Chondrocyte (in vitro differentiated cells): ENCODE measurements around the gene NUFIP2. TPM values are rescaled to one million over a fixed set of nuclear protein-coding genes. Genes with fewer than 3 reads are reported as not detected.
A peak's percentile ranks its signal among the peaks of the same experiment; 100 is the strongest.

Source experiments
- DNase-seq: peaks from one replicate; pipeline ENCODE4 v3.0.0; 2021; ENCODE audit warnings: mixed read lengths, low spot score
- H3K27ac Mint-ChIP-seq: one replicate; pipeline ENCODE4 v1.8.0; 2021; ENCODE audit warnings: mild to moderate bottlenecking, moderate library complexity, mixed read lengths; ENCODE audit not compliant: unreplicated experiment
- H3K27me3 Mint-ChIP-seq: 2 replicates; pipeline ENCODE4 v1.8.0; 2021; ENCODE audit warnings: low read depth, mixed read lengths
- H3K36me3 Mint-ChIP-seq: 2 replicates; pipeline ENCODE4 v1.8.0; 2021; ENCODE audit warnings: low read depth, mixed read lengths
- H3K4me1 Mint-ChIP-seq: 2 replicates; pipeline ENCODE4 v1.8.0; 2021; ENCODE audit warnings: low read depth, mild to moderate bottlenecking, mixed read lengths
- H3K4me3 Mint-ChIP-seq: one replicate; pipeline ENCODE4 v1.8.0; 2021; ENCODE audit warnings: mild to moderate bottlenecking, moderate library complexity, mixed read lengths; ENCODE audit not compliant: unreplicated experiment
- H3K9me3 Mint-ChIP-seq: 2 replicates; pipeline ENCODE4 v1.8.0; 2021; ENCODE audit warnings: low read depth, mixed read lengths
- total RNA-seq: library from RNA; stranded (reverse); gene quantifications from 3 replicates; pipeline ENCODE4 v1.2.1, GENCODE V29; 2021
- TF ChIP-seq, protein P1 (sequence below): fragments of 200-600 bp; sonication (generic); IDR thresholded peaks from 2 replicates; pipeline ENCODE4 v1.5.0; 2021; ENCODE audit warnings: antibody characterized with exemption, mild to moderate bottlenecking, moderate library complexity

Gene NUFIP2
- total RNA-seq, 1 donor from 2014 or later = 50.3 TPM

DNA sequence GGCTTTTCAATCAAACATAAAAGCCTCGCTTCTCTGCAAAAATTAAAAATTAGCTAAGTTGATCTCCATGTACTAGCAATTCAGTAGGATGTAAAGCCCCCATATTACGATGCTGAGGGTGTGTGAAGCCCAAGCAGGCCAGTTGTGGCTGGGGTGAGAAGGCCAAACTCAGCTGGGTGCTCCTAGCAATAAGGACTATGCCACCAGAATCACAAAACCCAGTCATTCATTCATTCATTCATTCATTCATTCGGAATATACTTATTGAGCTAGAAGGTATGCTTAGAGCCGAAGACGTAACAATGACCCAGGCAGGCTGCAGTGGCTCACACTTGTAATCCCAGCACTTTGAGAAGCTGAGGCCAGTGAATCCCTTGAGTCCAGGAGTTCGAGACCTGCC, 51.2 kb downstream of the NUFIP2 start:
- no peaks in the 10 kb centered on the region for H3K27me3 Mint-ChIP-seq
- no peaks in the 10 kb centered on the region for H3K36me3 Mint-ChIP-seq
- H3K4me1 Mint-ChIP-seq = peaks cover 28% of the 10 kb centered on the region
- no peak overlapping the region for H3K27ac Mint-ChIP-seq
- H3K4me3 Mint-ChIP-seq = no peak overlapping the region
- TF ChIP-seq, protein P1, sequence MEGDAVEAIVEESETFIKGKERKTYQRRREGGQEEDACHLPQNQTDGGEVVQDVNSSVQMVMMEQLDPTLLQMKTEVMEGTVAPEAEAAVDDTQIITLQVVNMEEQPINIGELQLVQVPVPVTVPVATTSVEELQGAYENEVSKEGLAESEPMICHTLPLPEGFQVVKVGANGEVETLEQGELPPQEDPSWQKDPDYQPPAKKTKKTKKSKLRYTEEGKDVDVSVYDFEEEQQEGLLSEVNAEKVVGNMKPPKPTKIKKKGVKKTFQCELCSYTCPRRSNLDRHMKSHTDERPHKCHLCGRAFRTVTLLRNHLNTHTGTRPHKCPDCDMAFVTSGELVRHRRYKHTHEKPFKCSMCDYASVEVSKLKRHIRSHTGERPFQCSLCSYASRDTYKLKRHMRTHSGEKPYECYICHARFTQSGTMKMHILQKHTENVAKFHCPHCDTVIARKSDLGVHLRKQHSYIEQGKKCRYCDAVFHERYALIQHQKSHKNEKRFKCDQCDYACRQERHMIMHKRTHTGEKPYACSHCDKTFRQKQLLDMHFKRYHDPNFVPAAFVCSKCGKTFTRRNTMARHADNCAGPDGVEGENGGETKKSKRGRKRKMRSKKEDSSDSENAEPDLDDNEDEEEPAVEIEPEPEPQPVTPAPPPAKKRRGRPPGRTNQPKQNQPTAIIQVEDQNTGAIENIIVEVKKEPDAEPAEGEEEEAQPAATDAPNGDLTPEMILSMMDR = no peak
- DNase-seq = no peak
- H3K9me3 Mint-ChIP-seq = no peaks in the 10 kb centered on the region

DNA sequence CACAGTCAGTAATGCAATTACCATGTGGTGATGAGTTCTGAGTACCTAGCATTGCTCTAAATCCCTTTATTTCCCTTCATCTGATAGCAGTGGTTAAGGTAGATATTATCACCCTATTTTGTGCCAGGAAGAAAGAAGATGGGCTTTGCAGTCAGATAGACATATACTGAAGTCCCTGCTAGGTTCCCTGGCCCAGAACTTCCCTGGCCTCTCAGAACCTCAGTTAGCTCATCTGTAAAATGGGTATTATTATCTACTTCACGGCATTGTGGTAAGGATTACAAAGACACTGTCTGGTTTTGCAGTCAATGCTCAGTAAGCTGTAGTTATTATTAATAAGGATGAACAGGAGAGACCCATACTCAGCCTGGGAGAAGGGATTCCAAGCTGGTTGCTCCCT, 51.9 kb downstream of the NUFIP2 start:
- TF ChIP-seq, protein P1 = no peak

DNA sequence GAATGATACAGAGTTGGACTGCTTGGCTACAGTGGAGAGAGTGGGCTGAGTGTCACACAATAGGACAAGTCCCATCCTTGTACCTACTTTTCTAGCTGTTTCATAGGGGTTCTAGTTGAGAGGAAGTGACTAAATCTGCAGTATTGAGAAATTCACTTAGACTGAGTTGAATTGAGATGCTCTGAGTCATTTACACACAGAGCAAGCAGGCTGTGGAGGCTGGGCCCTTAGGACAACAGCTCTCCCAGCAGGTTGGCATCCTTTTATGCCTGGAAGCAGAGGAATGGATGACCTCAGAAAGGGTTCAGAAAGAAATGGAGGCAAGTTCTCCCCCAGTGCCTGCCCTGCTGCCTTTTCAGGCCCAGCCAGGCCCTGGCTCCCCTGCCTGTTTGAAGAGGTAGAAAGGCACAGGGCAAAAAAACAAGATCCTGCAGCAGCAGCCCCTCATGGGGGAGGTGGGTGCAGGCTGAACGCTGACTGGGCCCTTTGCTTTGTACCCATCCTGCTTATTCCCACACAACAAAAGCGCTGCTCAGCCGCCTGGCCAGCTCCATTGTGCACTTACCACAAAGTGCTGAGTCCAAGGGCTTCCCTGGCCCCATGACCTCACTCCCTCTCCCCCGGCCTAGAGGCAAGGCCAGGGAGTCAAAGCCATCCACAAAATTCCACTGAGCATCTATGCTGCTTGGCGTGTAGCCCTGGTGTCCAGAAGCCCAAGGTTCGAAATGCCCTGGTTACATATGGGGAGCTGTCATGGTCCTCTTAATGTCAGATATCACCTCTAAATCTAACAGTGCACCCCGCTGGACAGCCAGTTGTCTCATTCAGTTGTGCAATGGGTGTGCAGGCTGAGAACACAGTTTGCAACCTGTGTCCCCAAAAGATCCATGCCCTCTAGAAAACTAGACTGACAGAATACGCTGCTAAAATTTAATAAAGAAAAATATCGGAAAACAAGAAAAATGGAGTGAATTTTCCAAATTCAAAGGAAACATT, 52.7 kb downstream of the NUFIP2 start:
- DNase-seq = no peak
- H3K9me3 Mint-ChIP-seq = no peaks in the 10 kb centered on the region
- peaks cover 31% of the 10 kb centered on the region for H3K4me1 Mint-ChIP-seq
- H3K4me3 Mint-ChIP-seq = no peak overlapping the region
- TF ChIP-seq, protein P1 = peak; percentile 37
- peak overlapping the region; percentile 90 for H3K27ac Mint-ChIP-seq
- H3K27me3 Mint-ChIP-seq = no peaks in the 10 kb centered on the region
- peaks cover 2% of the 10 kb centered on the region for H3K36me3 Mint-ChIP-seq

More for the DNA sequence above, 51.9 kb downstream of the NUFIP2 start:
- Mint-ChIP-seq H3K4me3 (no peak overlapping the region), H3K27ac (no peak overlapping the region), H3K9me3 (no peaks in the 10 kb centered on the region), H3K4me1 (peaks cover 31% of the 10 kb centered on the region), H3K27me3 (no peaks in the 10 kb centered on the region), H3K36me3 (peaks cover 2% of the 10 kb centered on the region)
- no peak for DNase-seq

DNA sequence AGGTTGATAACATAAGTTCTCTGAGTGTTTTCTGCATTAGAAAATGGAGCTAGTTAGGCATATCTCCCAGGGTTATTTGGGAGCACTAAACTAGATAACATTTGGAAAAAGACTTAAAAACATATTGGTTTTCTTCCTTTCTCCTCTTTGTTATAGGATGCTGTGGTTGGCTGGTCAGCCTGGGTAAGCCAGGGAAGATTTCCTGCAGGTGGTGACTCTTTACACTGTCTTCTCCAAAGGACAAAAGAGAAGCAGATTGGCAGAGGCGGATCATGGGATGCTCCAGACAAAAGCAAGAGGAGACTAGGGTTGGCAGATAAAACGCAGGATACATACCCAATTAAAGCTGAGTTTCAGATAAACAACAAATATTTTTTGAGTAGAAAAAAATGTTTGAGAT, 53.5 kb downstream of the NUFIP2 start:
- H3K27ac Mint-ChIP-seq = peak overlapping the region; percentile 90
- TF ChIP-seq, protein P1 = no peak
- peaks cover 31% of the 10 kb centered on the region for H3K4me1 Mint-ChIP-seq
- no peak for DNase-seq
- H3K36me3 Mint-ChIP-seq = peaks cover 2% of the 10 kb centered on the region
- no peaks in the 10 kb centered on the region for H3K27me3 Mint-ChIP-seq
- no peak overlapping the region for H3K4me3 Mint-ChIP-seq
- no peaks in the 10 kb centered on the region for H3K9me3 Mint-ChIP-seq

DNA sequence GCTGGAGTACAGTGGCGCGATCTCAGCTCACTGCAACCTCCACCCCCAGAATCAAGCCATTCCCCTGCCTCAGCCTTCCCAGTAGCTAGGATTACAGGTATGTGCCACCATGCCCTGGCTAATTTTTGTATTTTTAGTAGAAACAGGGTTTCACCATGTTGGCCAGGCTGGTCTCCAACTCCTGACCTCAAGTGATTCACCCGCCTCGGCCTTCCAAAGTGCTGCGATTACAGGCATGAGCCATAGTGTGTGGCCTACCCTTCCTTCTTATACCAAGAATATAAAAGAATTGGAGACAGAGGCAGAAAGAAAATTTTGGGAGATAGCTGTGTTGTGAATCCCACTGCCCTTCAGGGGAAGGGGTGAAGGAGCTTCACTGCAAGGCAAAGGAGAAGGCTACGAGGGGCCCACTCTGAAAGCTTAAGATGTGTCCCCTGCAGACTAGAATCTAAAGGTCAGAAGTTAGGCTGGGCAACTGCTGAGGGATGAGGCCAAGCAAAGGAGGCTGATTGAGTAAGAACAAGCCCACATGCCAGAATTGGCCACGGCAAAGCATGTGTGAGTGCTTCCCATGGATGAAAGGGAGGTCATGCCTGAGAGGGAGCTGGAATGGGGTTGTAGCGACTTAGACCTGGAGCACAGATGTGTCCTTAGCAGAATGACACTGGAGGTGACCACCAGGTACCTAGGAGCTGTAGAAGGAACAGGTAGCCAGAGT, 55.7 kb downstream of the NUFIP2 start:
- H3K27ac Mint-ChIP-seq = no peak overlapping the region
- H3K36me3 Mint-ChIP-seq = peaks cover 2% of the 10 kb centered on the region
- H3K9me3 Mint-ChIP-seq = no peaks in the 10 kb centered on the region
- TF ChIP-seq, protein P1 = no peak
- H3K27me3 Mint-ChIP-seq = no peaks in the 10 kb centered on the region
- H3K4me3 Mint-ChIP-seq = no peak overlapping the region
- peaks cover 25% of the 10 kb centered on the region for H3K4me1 Mint-ChIP-seq
- DNase-seq = no peak
